ENCODE results near the gene ATP11C. TPM values are rescaled to one million over a fixed set of nuclear protein-coding genes. Genes with fewer than 3 reads are reported as not detected.
"Not testable (repeated sequence)": the region's sequence is repeated elsewhere in the genome, so short reads cannot be mapped to it uniquely, and the experiment has no call there.

The ATP11C gene
- total RNA-seq, 4 donors from 2014 or later = 3.6 to 8.6 (median 7.0) TPM

DNA sequence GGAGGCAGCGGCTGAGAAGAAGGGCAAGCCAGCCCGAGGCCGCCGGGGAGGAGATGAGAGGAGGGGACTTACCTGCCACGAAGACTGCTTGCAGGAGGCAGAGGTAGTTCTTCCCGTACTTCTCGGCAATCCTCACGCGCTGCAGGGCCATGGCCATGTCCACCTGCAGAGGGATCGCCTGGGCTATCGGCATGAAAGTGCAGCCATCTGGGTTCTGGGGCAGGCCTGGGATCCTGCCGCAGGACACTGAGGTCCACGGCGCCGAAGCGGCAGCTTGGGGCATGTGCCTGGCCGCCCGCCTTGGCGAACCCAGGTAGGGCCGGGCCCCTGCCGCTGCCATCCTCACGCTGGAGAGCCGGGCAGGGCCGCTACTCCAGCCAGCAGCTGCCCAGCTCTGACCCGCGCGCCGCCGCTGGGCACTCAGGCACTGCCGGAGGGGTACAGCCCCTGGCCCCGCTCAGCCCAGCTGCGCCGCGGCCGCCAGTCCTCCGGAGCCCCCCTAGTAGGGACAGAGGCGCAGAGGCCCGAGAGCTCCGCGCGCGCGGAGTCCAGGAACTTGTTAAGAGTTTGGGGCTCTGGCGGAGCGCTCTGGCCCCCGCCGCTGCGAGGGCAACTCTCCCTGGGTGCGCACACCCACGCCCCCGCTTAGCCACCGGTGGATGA lies 240.9 kb downstream of the ATP11C start:
- intact Hi-C loops (cut with DNase I; ENCODE audit: low total_unique reads) (no loop called here), in situ Hi-C loops (cut with MboI; ENCODE audit: low sequenced_read_pairs in 4 of 4) (no loop called here)
- H3K27me3 ChIP-seq = no peaks in the 10 kb centered on the region
- no peaks in the 10 kb centered on the region for H3K36me3 ChIP-seq
- no peaks in the 10 kb centered on the region for H3K4me1 ChIP-seq
- TF ChIP-seq, protein P1, sequence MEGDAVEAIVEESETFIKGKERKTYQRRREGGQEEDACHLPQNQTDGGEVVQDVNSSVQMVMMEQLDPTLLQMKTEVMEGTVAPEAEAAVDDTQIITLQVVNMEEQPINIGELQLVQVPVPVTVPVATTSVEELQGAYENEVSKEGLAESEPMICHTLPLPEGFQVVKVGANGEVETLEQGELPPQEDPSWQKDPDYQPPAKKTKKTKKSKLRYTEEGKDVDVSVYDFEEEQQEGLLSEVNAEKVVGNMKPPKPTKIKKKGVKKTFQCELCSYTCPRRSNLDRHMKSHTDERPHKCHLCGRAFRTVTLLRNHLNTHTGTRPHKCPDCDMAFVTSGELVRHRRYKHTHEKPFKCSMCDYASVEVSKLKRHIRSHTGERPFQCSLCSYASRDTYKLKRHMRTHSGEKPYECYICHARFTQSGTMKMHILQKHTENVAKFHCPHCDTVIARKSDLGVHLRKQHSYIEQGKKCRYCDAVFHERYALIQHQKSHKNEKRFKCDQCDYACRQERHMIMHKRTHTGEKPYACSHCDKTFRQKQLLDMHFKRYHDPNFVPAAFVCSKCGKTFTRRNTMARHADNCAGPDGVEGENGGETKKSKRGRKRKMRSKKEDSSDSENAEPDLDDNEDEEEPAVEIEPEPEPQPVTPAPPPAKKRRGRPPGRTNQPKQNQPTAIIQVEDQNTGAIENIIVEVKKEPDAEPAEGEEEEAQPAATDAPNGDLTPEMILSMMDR (IDR thresholded peaks at IDR 0.05 in 4 of 5, conservative IDR thresholded peaks at IDR 0.05 in 1 of 5) = no peak
- TF ChIP-seq POLR2A (IDR thresholded peaks at IDR 0.05) = no peak
- ATAC-seq = no peak
- H3K9me3 ChIP-seq = no peaks in the 10 kb centered on the region
- no peak overlapping the region for H3K27ac ChIP-seq
- H3K4me3 ChIP-seq = peak overlapping the region; percentile 33 to 43 (median 39)
- DNase-seq = no peak

DNA sequence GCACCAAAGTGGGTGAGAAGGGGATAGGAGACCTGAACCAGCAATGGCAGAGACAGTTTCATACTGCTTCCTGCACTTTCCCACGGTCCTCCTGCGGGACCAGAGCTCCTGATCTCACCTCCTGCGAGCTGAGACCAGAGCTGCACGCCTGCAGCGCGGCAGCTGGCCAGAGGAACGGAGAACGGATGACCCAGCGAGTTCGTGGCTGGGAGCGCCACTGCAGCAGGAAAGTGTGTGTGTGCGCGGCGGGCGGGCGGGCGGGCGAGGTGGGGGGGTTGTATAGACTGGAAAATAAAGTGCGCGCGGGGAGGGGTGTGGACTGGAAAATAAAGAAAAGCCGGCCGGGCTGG lies 241.4 kb downstream of the ATP11C start:
- peak overlapping the region in 3 of 4 donors; percentile 33 to 43 (median 39) for H3K4me3 ChIP-seq
- DNase-seq (no peak), ATAC-seq (no peak)
- no peak for TF ChIP-seq POLR2A (IDR thresholded peaks at IDR 0.05)
- TF ChIP-seq, protein P1 (IDR thresholded peaks at IDR 0.05 in 4 of 5, conservative IDR thresholded peaks at IDR 0.05 in 1 of 5) = no peak
- in situ Hi-C loops (cut with MboI; ENCODE audit: low sequenced_read_pairs in 4 of 4) = no loop called here
- H3K36me3 ChIP-seq = no peaks in the 10 kb centered on the region
- H3K27ac ChIP-seq = no peak overlapping the region
- intact Hi-C loops (cut with DNase I; ENCODE audit: low total_unique reads) = no loop called here
- no peaks in the 10 kb centered on the region for H3K9me3 ChIP-seq
- H3K4me1 ChIP-seq = no peaks in the 10 kb centered on the region
- H3K27me3 ChIP-seq = no peaks in the 10 kb centered on the region

DNA sequence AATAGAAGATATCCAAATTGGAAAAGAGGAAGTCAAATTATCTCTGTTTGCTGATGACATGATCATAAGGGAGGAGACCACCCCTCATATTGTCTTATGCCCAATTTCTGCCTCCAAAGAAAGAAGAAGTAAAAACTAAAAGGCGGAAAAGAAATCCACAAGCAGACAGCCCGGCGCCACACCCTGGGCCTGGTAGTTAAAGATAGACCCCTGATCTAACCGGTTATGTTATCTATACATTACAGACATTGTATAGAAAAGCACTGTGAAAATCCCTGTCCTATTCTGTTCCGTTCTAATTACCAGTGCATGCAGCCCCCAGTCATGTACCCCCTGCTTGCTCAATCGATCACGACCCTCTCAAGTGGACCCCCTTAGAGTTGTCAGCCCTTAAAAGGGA lies 247.7 kb downstream of the ATP11C start:
- H3K9me3 ChIP-seq; H3K36me3 ChIP-seq; H3K4me1 ChIP-seq; H3K27me3 ChIP-seq; H3K27ac ChIP-seq; H3K4me3 ChIP-seq; in situ Hi-C loops (cut with MboI; ENCODE audit: low sequenced_read_pairs in 4 of 4); intact Hi-C loops (cut with DNase I; ENCODE audit: low total_unique reads); DNase-seq; ATAC-seq: not testable (repeated sequence)

DNA sequence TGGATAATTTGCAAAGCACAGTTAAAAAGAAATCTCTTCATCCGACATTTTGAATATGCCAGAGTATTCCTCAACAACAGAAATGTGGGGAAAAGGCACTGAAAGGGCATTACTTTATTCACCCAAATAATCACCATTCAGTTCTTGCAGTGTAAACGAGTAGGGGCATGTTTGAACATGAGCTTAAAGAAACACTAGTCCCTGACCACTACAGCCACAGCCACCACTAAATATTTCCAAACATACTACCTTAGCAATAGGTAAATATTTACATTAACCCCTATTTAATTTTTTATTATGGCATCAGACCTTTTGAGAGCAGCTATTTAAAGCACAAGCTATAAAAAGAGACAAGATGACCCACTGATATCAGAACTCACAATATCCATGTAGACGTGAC lies 252.5 kb downstream of the ATP11C start:
- ATAC-seq = no peak
- H3K36me3 ChIP-seq = no peaks in the 10 kb centered on the region
- intact Hi-C loops (cut with DNase I; ENCODE audit: low total_unique reads) (no loop called here), in situ Hi-C loops (cut with MboI; ENCODE audit: low sequenced_read_pairs in 4 of 4) (no loop called here)
- no peaks in the 10 kb centered on the region for H3K9me3 ChIP-seq
- TF ChIP-seq POLR2A (IDR thresholded peaks at IDR 0.05) = no peak
- TF ChIP-seq, protein P1 (IDR thresholded peaks at IDR 0.05 in 4 of 5, conservative IDR thresholded peaks at IDR 0.05 in 1 of 5) = no peak
- no peak overlapping the region for H3K4me3 ChIP-seq
- no peak overlapping the region for H3K27ac ChIP-seq
- H3K4me1 ChIP-seq = no peaks in the 10 kb centered on the region
- no peak for DNase-seq
- no peaks in the 10 kb centered on the region for H3K27me3 ChIP-seq

MicroRNAs encoded within 50 kb of the gene (microRNA counts, 767-probe panel; counts per million panel counts)
- microRNA hsa-miR-505-3p = 356 to 448 counts per million in 2 donors

Small RNAs within 50 kb of the gene (microRNA-seq; reads per million reads assigned to microRNA genes)
- gene MIR505 (ENCODE audit: borderline replicate concordance in 2 of 2) = 93.9 to 95.8 reads per million in 2 donors

Other genes starting within 250 kb of the ATP11C start
- not detected for gene MCF2, start 224.9 kb downstream of the ATP11C start, total RNA-seq
- not detected for gene CXorf66, start 32.5 kb upstream of the ATP11C start, total RNA-seq